ENCODE measurements around the gene VAPA. TPM values are rescaled to one million over a fixed set of nuclear protein-coding genes. Genes with fewer than 3 reads are reported as not detected.

VAPA gene
- total and polyA plus RNA-seq, 12 donors = 33.2 to 269 (median 219) TPM

DNA sequence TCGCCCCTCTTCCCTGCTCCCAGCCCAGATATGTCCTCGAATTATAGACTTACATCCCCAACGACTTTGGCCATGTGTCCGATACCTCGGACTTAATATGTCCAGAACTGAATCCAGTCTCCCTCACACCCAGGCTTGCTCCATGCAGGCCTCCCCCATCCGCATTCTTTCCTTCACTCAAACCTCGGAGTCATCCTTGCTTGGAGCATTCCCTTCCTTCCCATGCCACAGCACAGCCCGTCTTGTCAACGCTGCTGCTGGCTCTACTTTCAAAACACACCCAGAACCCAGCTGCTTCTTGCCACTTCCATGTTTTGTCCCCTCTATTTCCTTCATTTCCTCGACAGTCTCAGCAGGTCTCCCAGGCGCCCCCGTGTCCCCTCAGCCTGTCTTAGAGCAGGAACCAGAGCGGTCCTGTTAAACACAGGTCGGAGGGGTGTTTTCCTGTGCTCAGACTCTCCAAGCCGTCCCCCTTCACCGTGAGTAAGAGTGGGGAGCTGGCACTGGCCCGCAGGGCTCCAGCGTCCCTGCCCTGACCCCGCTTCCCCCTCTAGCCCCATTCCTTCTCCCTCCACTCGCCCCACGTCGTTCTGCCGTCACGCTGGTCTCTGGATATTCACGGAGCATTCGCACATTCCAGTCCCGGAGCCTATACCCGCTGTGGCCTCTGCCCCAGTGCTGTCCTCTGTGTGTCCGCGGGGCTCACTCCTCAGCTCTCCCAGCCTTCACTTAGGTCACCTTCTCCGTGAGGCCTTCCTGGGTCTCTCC lies 54.4 kb downstream of the VAPA start:
- TF ChIP-seq, protein P1, sequence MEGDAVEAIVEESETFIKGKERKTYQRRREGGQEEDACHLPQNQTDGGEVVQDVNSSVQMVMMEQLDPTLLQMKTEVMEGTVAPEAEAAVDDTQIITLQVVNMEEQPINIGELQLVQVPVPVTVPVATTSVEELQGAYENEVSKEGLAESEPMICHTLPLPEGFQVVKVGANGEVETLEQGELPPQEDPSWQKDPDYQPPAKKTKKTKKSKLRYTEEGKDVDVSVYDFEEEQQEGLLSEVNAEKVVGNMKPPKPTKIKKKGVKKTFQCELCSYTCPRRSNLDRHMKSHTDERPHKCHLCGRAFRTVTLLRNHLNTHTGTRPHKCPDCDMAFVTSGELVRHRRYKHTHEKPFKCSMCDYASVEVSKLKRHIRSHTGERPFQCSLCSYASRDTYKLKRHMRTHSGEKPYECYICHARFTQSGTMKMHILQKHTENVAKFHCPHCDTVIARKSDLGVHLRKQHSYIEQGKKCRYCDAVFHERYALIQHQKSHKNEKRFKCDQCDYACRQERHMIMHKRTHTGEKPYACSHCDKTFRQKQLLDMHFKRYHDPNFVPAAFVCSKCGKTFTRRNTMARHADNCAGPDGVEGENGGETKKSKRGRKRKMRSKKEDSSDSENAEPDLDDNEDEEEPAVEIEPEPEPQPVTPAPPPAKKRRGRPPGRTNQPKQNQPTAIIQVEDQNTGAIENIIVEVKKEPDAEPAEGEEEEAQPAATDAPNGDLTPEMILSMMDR (IDR thresholded peaks at IDR 0.05) = no peak
- H3K27ac ChIP-seq = no peak overlapping the region
- no peaks in the 10 kb centered on the region for H3K36me3 ChIP-seq
- peaks cover 0 to 32% (median 3%) of the 10 kb centered on the region in 9 donors for H3K4me1 ChIP-seq
- peaks cover 0 to 24% (median 0%) of the 10 kb centered on the region in 7 donors for H3K27me3 ChIP-seq
- ATAC-seq (peak in 7 of 8 donors; percentile 15 to 45 (median 30)), DNase-seq (no peak)
- intact Hi-C loops (cut with DNase I) = no loop called here
- 58% methylated on average over 31 of the region's 31 CpGs for WGBS, 2 donors
- no peaks in the 10 kb centered on the region for H3K9me3 ChIP-seq
- H3K4me3 ChIP-seq = peak overlapping the region in 4 of 10 donors; percentile 5 to 37 (median 14)

DNA sequence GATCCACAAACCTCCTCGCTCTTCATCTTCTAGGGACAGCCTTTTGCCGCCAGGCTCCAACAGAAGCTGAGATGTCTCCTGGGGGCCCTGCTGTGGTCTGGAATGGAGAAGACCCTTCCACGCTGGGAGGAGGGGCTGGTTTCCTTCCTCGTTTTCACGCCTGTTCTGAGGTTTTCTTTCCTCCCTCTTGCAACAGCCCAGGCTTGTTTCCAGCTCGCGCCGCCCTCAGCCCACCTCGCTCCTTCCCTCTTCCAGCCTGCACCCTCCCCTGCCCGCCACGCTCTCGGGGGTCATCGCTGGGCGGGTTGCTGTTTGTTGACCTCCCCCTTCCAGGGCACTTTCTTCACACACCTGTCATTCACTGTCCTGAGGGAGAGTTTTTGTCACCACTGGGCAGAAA lies 55.4 kb downstream of the VAPA start:
- intact Hi-C loops (cut with DNase I) = no loop called here
- Histone ChIP-seq H3K27me3 (peaks cover 0 to 24% (median 0%) of the 10 kb centered on the region in 7 donors), H3K36me3 (no peaks in the 10 kb centered on the region), H3K4me1 (peaks cover 0 to 32% (median 3%) of the 10 kb centered on the region in 9 donors), H3K9me3 (no peaks in the 10 kb centered on the region), H3K4me3 (peak overlapping the region in 1 of 10 donors; percentile 37), H3K27ac (no peak overlapping the region)
- DNase-seq (no peak), ATAC-seq (no peak)
- WGBS, 2 donors = 78 to 79% methylated on average over 14 of the region's 14 CpGs
- TF ChIP-seq, protein P1 (IDR thresholded peaks at IDR 0.05) = no peak

DNA sequence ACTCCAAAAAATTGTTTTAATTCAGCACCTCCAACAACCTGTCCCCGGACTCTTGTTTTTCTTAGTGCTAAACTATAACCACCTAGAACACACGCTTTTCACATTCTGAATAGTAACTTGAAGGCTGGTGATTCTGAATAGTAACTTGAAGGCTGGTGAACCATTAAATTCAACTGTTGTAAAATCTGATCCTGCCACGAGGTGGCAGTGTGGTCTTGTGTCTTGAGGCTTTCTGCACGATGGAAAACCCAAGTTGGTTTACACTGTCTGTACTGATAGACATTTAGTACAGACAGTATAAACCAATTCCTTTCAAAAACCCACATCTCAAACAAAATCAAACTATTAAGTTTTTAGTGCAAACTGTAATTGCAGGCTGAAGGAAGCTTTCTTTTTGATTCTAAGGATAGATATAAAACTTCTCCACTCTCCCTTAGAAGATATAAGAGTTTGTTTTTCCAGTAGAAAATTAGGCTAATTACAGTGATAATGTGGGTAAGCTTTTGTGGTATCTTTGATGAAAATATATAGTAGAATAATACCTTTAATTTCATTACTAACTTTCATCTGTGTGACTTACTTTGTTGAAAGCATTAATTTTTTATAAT lies 57.6 kb downstream of the VAPA start:
- peaks cover 0 to 23% (median 3%) of the 10 kb centered on the region in 9 donors for H3K4me1 ChIP-seq
- 5% methylated on average over 4 of the region's 4 CpGs for WGBS, 2 donors

DNA sequence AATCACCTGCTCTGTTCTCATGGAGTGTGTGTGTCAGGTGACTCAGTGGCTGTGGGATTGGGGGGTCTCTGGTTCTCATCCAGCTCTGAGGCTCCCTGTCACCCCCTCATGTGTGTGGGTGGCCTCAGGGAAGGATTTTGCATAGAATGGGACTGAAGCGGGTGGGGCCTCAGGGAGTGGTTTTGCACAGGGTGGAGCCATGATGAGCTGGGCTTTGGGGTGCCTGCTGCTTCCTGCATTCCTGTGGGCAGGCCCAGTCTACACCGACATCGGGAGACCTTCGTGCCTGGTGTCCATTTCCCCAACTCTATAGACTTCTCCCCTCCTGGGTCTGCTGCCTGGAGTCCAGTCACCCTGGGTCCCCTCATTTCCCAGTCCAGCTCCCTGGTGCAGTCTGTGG lies 59.7 kb downstream of the VAPA start:
- ATAC-seq = no peak
- DNase-seq = no peak
- intact Hi-C loops (cut with DNase I) = loop anchor here in 3 of 10 donors (5.0 to 10.0 kb wide), 3 partner anchors 54 to 1181 kb away; no protein-coding TSS in a partner anchor
- Histone ChIP-seq H3K9me3 (peaks cover 0 to 30% (median 15%) of the 10 kb centered on the region in 11 donors), H3K36me3 (no peaks in the 10 kb centered on the region), H3K27me3 (peaks cover 0 to 13% (median 0%) of the 10 kb centered on the region in 7 donors), H3K27ac (no peak overlapping the region), H3K4me1 (peaks cover 0 to 14% (median 0%) of the 10 kb centered on the region in 9 donors), H3K4me3 (no peak overlapping the region)
- TF ChIP-seq, protein P1 (IDR thresholded peaks at IDR 0.05) = no peak
- WGBS, 2 donors = 81 to 100% methylated on average over 4 of the region's 4 CpGs

More for the DNA sequence above, 57.6 kb downstream of the VAPA start:
- TF ChIP-seq, protein P1 (IDR thresholded peaks at IDR 0.05) = peak; percentile 64 to 89 (median 84)
- peaks cover 0 to 18% (median 12%) of the 10 kb centered on the region in 11 donors for H3K9me3 ChIP-seq
- DNase-seq = peak in 1 of 2 donors; percentile 83
- intact Hi-C loops (cut with DNase I) = loop anchor here (1.0 to 10.0 kb wide), 9 partner anchors 56 to 1183 kb away; no protein-coding TSS in a partner anchor
- H3K27me3 ChIP-seq = peaks cover 0 to 24% (median 0%) of the 10 kb centered on the region in 7 donors
- ATAC-seq = peak; percentile 48 to 82 (median 67)
- no peaks in the 10 kb centered on the region for H3K36me3 ChIP-seq
- no peak overlapping the region for H3K4me3 ChIP-seq
- H3K27ac ChIP-seq = no peak overlapping the region
